CD14-positive monocyte (primary cell): ENCODE measurements around the gene CNTN4. TPM values are rescaled to one million over a fixed set of nuclear protein-coding genes. Genes with fewer than 3 reads are reported as not detected.

Source experiments
- DNase-seq, 3 donors: peaks; one replicate each; pipeline ENCODE4 v3.0.0-alpha.2; 2011 to 2022
- H2AFZ ChIP-seq: 2 replicates; pipeline ENCODE4 v1.6.0; 2012; ENCODE audit warnings: mild to moderate bottlenecking, low read depth, low read length, inconsistent platforms; ENCODE audit not compliant: insufficient read depth, poor library complexity, severe bottlenecking
- H3K27ac ChIP-seq, 2 donors: 1 replicate in 1 of 2; 2 replicates in 1 of 2; pipeline ENCODE4 v1.5.1; 2012 to 2013; ENCODE audit warnings: low read length in 2 of 2, control low read depth in 1 of 2, inconsistent platforms in 1 of 2, low read depth in 1 of 2, mild to moderate bottlenecking in 1 of 2
- H3K27me3 ChIP-seq, 2 donors: one replicate each; pipeline versions ENCODE4 v1.6.0 to v1.6.1; 2011 to 2013; ENCODE audit warnings: low read length in 2 of 2; ENCODE audit not compliant: control insufficient read depth in 2 of 2, insufficient read depth in 2 of 2
- H3K36me3 ChIP-seq, 2 donors: replicated peaks in 1 of 2; 1 replicate in 1 of 2; 2 replicates in 1 of 2; pipeline versions ENCODE4 v1.5.1 to v1.6.1; 2012 to 2013; ENCODE audit warnings: low read length in 2 of 2, control low read depth in 1 of 2, inconsistent platforms in 1 of 2, mild to moderate bottlenecking in 1 of 2; ENCODE audit not compliant: insufficient read depth in 2 of 2, control insufficient read depth in 1 of 2
- H3K4me1 ChIP-seq, 2 donors: 1 replicate in 1 of 2; 2 replicates in 1 of 2; pipeline versions ENCODE4 v1.5.1 to v1.6.1; 2012 to 2013; ENCODE audit warnings: low read length in 2 of 2, control low read depth in 1 of 2, inconsistent platforms in 1 of 2, mild to moderate bottlenecking in 1 of 2, moderate library complexity in 1 of 2; ENCODE audit not compliant: insufficient read depth in 2 of 2, control insufficient read depth in 1 of 2
- H3K4me2 ChIP-seq: replicated peaks from 2 replicates; pipeline ENCODE3; 2012; ENCODE audit warnings: low read length, moderate library complexity, mild to moderate bottlenecking; ENCODE audit not compliant: poor library complexity, severe bottlenecking; ENCODE audit errors: extremely low read depth
- H3K4me3 ChIP-seq, 3 experiments: fragments of 200-600 bp in 1 of 3; sonication (generic) in 1 of 3; replicated peaks in 1 of 3; 1 replicate in 2 of 3; 2 replicates in 1 of 3; pipeline ENCODE4 v1.5.1; 2011 to 2013; ENCODE audit warnings: low read length in 3 of 3, mild to moderate bottlenecking in 3 of 3, control low read depth in 2 of 3, low read depth in 2 of 3, inconsistent platforms in 1 of 3, moderate library complexity in 1 of 3
- H3K79me2 ChIP-seq: 2 replicates; pipeline ENCODE4 v1.6.0; 2012; ENCODE audit warnings: mild to moderate bottlenecking, control low read depth, inconsistent platforms, low read length, moderate library complexity; ENCODE audit not compliant: insufficient read depth
- H3K9ac ChIP-seq: 2 replicates; pipeline ENCODE4 v1.6.0; 2017; ENCODE audit warnings: low read length, mild to moderate bottlenecking; ENCODE audit not compliant: insufficient read depth, poor library complexity, severe bottlenecking
- H3K9me3 ChIP-seq, 2 donors: replicated peaks in 1 of 2; 1 replicate in 1 of 2; 2 replicates in 1 of 2; pipeline versions ENCODE4 v1.5.1 to v1.6.1; 2012 to 2013; ENCODE audit warnings: low read length in 2 of 2, control low read depth in 1 of 2; ENCODE audit not compliant: control insufficient read depth in 1 of 2, insufficient read depth in 1 of 2
- H4K20me1 ChIP-seq: 2 replicates; pipeline ENCODE4 v1.6.0; 2012; ENCODE audit warnings: mild to moderate bottlenecking, low read length, control low read depth, moderate library complexity; ENCODE audit not compliant: insufficient read depth
- H3K27ac Mint-ChIP-seq, 7 donors: one replicate each; pipeline ENCODE4 v1.8.0; 2020; ENCODE audit warnings: mild to moderate bottlenecking in 7 of 7, mixed read lengths in 7 of 7, moderate library complexity in 6 of 7, inconsistent platforms in 2 of 7
- H3K27me3 Mint-ChIP-seq, 3 donors: one replicate each; pipeline ENCODE4 v1.8.0; 2021 to 2022; ENCODE audit warnings: low read depth in 3 of 3, mild to moderate bottlenecking in 3 of 3, mixed read lengths in 3 of 3, moderate library complexity in 3 of 3, inconsistent platforms in 1 of 3
- H3K36me3 Mint-ChIP-seq, 2 donors: one replicate each; pipeline ENCODE4 v1.8.0; 2020; ENCODE audit warnings: mixed read lengths in 2 of 2, inconsistent platforms in 1 of 2, mild to moderate bottlenecking in 1 of 2
- H3K4me1 Mint-ChIP-seq: one replicate; pipeline ENCODE4 v1.8.0; 2020; ENCODE audit warnings: mild to moderate bottlenecking, mixed read lengths
- H3K4me3 Mint-ChIP-seq, 2 donors: one replicate each; pipeline ENCODE4 v1.8.0; 2020; ENCODE audit warnings: mild to moderate bottlenecking in 2 of 2, mixed read lengths in 2 of 2, moderate library complexity in 1 of 2
- H3K9me3 Mint-ChIP-seq, 7 donors: one replicate each; pipeline ENCODE4 v1.8.0; 2020 to 2022; ENCODE audit warnings: mixed read lengths in 7 of 7, mild to moderate bottlenecking in 6 of 7, moderate library complexity in 6 of 7, inconsistent platforms in 2 of 7
- WGBS: methylation state at CpG from one replicate; pipeline ENCODE4 v1.1.5; 2013; ENCODE audit warnings: missing lambda C conversion rate; ENCODE audit not compliant: insufficient coverage; 5-methylcytosine and 5-hydroxymethylcytosine counted together
- intact Hi-C, 2 donors: fragments of 100-400 bp; cut with micrococcal nuclease; formaldehyde crosslinking; loops; one replicate each; pipeline versions ENCODE4 v1.15.0 to v1.15.1; 2023
- polyA plus RNA-seq, 3 donors: library from polyadenylated mRNA; depleted of rRNA in 1 of 3; unstranded in 2 of 3; stranded (reverse) in 1 of 3; fragments of 300-500 nt in 2 of 3; fragments of >200 nt in 1 of 3; fragmentation: Illumina TruSeq in 2 of 3; gene quantifications; 1 replicate in 2 of 3; 2 replicates in 1 of 3; pipeline ENCODE4 v1.2.3, GENCODE V29; 2012 to 2021
- TF ChIP-seq, protein P1 (sequence below): fragments of 200-600 bp; IDR thresholded peaks from one replicate; pipeline ENCODE4 v1.8.0; 2022; ENCODE audit warnings: antibody characterized with exemption, mild to moderate bottlenecking

The CNTN4 gene
- polyA plus RNA-seq, 3 donors, result not detected

DNA sequence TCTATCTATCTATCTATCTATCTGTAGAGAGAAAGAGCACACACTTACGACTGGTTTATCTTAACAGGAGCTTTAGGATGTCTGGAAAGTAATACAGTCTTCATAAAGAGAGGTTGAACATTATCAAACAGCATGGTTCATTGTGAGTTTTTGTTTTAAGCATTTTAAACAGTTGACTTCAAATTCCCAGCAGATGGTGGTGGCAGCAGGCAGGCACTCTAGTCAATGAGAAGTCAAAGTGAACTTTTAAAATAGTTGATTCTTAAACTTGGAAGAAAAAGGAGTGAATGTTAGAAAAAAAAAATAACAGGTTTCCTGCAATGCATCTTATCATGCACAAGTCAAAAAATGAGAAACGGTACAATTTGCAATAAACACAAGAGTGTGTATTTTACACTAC, 578.8 kb downstream of the CNTN4 start:
- Histone ChIP-seq H2AFZ (no peak overlapping the region), H3K79me2 (no peaks in the 10 kb centered on the region), H3K36me3 (no peaks in the 10 kb centered on the region), H3K9ac (no peak overlapping the region), H3K4me1 (no peaks in the 10 kb centered on the region), H3K27ac (no peak overlapping the region), H3K4me2 (no peak overlapping the region), H3K27me3 (no peaks in the 10 kb centered on the region), H3K4me3 (no peak overlapping the region), H4K20me1 (no peaks in the 10 kb centered on the region), H3K9me3 (peaks cover 6 to 10% of the 10 kb centered on the region in 2 donors)
- intact Hi-C loops, result no loop called here
- no peaks in the 10 kb centered on the region for H3K4me1 Mint-ChIP-seq
- H3K36me3 Mint-ChIP-seq, result no peaks in the 10 kb centered on the region
- H3K4me3 Mint-ChIP-seq, result no peak overlapping the region
- TF ChIP-seq, protein P1, sequence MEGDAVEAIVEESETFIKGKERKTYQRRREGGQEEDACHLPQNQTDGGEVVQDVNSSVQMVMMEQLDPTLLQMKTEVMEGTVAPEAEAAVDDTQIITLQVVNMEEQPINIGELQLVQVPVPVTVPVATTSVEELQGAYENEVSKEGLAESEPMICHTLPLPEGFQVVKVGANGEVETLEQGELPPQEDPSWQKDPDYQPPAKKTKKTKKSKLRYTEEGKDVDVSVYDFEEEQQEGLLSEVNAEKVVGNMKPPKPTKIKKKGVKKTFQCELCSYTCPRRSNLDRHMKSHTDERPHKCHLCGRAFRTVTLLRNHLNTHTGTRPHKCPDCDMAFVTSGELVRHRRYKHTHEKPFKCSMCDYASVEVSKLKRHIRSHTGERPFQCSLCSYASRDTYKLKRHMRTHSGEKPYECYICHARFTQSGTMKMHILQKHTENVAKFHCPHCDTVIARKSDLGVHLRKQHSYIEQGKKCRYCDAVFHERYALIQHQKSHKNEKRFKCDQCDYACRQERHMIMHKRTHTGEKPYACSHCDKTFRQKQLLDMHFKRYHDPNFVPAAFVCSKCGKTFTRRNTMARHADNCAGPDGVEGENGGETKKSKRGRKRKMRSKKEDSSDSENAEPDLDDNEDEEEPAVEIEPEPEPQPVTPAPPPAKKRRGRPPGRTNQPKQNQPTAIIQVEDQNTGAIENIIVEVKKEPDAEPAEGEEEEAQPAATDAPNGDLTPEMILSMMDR, result no peak
- DNase-seq, result no peak
- peaks cover 0 to 11% (median 5%) of the 10 kb centered on the region in 7 donors for H3K9me3 Mint-ChIP-seq
- no peaks in the 10 kb centered on the region for H3K27me3 Mint-ChIP-seq
- WGBS, result 100% methylated on average over 1 of the region's 2 CpGs
- H3K27ac Mint-ChIP-seq, result no peak overlapping the region

DNA sequence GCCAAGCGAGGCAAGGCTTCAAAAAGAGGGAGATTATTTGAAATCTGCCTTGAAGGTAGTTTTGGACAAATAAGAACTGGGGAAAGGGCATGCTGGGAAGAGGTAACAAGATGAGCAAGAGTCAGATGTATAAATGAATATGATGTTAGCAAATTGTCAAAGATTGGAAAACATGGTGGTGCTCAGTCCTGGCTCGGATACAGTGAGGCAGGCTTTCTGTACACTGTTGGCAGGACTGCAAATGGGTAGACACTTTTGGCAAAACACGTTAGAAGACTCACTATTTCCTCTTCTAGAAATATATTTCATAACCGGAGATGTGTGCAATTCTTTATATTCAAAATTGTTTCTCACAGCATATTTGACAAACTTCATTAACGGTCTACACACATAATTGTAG, 581.6 kb downstream of the CNTN4 start:
- intact Hi-C loops, result no loop called here
- no peaks in the 10 kb centered on the region for H3K79me2 ChIP-seq
- WGBS, result 80% methylated on average over 1 of the region's 5 CpGs
- no peaks in the 10 kb centered on the region for H3K36me3 ChIP-seq
- Mint-ChIP-seq H3K36me3 (no peaks in the 10 kb centered on the region), H3K4me3 (no peak overlapping the region), H3K4me1 (no peaks in the 10 kb centered on the region), H3K9me3 (peaks cover 0 to 4% (median 0%) of the 10 kb centered on the region in 7 donors), H3K27ac (peak overlapping the region in 1 of 7 donors; percentile 70), H3K27me3 (no peaks in the 10 kb centered on the region)
- no peak overlapping the region for H3K4me2 ChIP-seq
- H2AFZ ChIP-seq, result no peak overlapping the region
- H3K4me3 ChIP-seq, result no peak overlapping the region
- TF ChIP-seq, protein P1, result no peak
- H3K4me1 ChIP-seq, result no peaks in the 10 kb centered on the region
- DNase-seq, result no peak
- no peaks in the 10 kb centered on the region for H3K27me3 ChIP-seq
- no peaks in the 10 kb centered on the region for H3K9me3 ChIP-seq
- no peaks in the 10 kb centered on the region for H4K20me1 ChIP-seq
- no peak overlapping the region for H3K27ac ChIP-seq
- no peak overlapping the region for H3K9ac ChIP-seq
